ENCODE results near the gene FAM25G.

The FAM25G gene

DNA sequence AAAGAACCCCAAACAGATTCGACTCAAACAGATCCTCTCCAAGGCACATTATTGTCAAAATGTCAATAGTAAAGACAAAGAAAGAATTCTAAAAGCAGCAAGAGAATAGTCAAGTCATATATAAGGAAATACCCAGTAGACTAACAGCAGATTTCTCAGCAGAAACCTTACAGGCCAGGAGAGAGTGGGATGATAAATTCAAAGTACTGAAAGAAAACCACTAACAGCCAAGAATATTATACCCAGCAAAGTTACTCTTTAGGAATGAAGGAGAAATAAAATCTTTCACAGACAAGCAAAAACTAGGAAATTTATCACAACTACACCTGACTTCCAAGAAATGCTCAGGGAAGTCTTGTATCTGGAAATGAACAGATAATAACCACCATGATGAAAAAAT, 45.8 kb downstream of the FAM25G start:
- no peak for DNase-seq

DNA sequence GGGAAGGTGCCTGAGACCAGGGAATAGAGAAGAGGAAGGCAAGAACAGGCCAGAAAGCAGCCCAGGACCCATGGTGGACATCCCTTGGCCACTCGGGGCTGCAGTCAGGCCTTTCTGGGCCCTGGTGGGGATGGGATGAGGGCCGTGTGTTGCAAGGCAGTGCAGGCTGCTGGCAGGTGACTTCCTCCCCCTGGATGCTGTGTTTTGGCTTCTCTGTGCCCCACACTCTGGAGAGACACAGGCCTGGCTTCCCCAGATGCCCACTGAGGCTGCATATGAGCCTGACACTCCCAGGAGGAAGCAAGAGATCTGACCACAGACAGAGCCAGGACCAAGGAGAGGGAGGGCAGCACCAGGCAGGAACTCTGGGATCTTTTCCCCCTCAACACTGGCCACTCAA, 47.5 kb downstream of the FAM25G start:
- DNase-seq: no peak

DNA sequence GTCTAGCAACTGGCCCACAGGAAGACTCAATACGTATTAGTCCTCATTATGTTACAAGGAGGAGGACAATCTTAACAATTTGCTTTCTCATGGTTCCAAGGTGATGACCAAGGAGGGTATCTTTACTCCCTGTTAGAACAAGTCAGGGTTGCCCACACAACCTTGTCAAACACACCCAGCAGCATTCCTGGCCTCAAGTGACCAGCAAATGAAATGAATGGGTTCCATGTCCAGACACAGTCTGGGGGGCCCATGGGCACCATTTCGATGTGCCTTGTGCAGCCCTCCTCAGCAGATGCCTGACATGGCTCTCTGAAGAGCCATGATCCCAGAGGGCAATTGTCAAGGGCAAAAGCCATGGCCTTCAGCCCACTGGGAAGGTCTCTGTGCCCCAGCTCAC, 48.4 kb downstream of the FAM25G start:
- no peak for DNase-seq

DNA sequence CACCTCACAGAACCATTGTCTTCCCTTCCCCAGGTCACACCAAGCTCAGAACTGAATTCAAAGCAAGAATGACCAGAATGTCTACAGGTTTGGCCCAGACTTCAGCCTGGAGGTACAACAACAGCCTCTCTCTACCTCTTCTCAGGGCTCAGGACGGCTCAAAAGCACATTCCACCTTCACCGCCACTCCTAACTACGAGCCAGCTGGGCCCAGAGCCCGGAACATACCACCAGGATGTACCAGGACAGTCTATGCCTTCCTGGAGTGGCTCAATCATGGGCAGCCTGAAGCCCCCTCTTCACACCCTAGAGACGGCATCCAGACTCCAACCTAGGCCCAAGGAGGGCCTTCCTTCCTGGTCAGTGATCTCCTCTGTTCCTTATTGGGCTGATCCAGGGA, 49.1 kb downstream of the FAM25G start:
- DNase-seq: no peak

DNA sequence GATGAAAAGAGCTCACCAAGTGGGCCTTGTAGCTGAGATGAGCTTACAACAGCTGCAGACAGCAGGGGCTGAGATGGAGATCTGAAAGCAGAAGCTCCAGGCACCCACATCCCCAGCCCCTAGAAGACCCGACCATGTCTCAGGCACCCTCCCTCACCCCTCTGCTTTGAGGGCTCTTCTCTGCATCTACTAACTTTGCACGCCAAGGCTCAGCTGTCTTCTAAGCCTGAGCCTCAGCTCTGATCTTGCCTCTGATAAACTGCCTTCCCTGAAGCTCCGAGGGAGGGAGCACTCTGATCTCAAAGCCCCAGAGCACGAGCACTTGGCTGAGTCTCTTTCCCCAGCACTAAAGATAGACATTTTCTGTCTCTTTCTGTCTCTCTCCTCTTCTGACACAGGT, 49.6 kb downstream of the FAM25G start:
- no peak for DNase-seq

DNA sequence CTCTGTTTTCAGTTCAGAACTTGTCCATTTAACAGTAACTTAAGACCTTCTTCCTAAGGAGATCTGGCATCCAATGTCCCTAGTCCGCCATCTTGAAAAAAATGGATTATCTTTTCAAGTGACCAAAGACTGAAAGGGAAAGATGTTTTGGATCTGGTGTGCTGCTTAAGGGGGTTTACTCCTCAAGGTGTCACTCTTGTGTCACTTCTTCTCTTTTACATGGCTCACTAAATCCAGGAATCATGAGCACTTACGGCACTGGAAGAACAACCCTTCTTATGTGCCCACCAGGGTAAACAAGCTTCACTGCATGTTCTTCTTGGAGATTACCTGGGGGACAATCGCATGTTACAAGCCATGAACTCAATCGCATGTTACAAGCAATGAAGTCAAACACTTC, 51.3 kb downstream of the FAM25G start:
- no peak for DNase-seq

DNA sequence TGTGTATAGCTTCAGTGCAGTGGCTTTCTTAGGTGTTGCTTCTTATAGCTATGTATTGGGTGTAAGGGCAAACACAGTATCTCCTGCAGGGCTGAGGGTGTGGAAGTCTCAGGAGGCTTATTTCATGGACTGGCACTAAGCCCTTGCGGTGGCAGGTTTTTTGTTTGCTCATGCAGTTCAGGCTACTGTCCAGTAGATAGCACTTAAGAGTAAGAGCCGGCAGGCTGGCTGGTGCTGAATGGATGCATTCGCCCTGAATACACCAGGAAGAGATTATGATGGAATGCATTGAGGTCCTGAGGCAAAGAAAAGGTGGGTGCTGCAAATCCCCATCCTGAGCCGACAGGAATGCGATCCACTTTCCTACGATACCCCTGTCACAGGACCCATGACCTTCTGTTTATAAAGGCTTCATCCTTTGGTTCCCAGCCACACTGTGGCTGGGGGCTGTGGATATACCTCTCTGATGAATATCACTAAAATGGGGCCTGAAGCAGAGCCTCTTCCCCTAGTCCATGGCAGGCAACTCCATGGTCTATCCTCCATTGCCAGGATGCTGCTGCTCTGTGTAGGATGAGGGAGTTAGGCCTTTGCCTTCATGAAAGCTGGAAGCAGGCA, 52.5 kb downstream of the FAM25G start:
- no peak for DNase-seq
